Left lung (tissue), 10 donors: ENCODE results near the gene ABLIM3. TPM values are rescaled to one million over a fixed set of nuclear protein-coding genes. Genes with fewer than 3 reads are reported as not detected.
A peak's percentile ranks its signal among the peaks of the same experiment; 100 is the strongest.

Experiments used
- ATAC-seq: fragments of 200-7000 bp; cut with Tn5 transposase; one replicate; pipeline ENCODE4 v1.9.1; 2020; ENCODE audit warnings: moderate library complexity
- DNase-seq, 4 donors: peaks; one replicate each; pipeline ENCODE4 v3.0.0-alpha.2; 2013 to 2020
- H3K27ac ChIP-seq, 2 donors: fragments of 200-600 bp; sonication (generic) in 1 of 2; one replicate each; pipeline versions ENCODE4 v1.5.0 to v1.8.0; 2020 to 2021
- H3K27me3 ChIP-seq, 2 donors: fragments of 200-600 bp; sonication (generic) in 1 of 2; one replicate each; pipeline versions ENCODE4 v1.5.0 to v1.8.0; 2020 to 2021
- H3K36me3 ChIP-seq, 2 donors: fragments of 200-600 bp; sonication (generic) in 1 of 2; one replicate each; pipeline versions ENCODE4 v1.5.0 to v1.8.0; 2020 to 2021
- H3K4me1 ChIP-seq, 2 donors: fragments of 200-600 bp; one replicate each; pipeline ENCODE4 v1.8.0; 2021
- H3K4me3 ChIP-seq, 2 donors: fragments of 200-600 bp; sonication (generic) in 1 of 2; one replicate each; pipeline versions ENCODE4 v1.5.0 to v1.8.0; 2020 to 2021; ENCODE audit warnings: mild to moderate bottlenecking in 1 of 2
- H3K9me3 ChIP-seq, 2 donors: fragments of 200-600 bp; sonication (generic) in 1 of 2; one replicate each; pipeline versions ENCODE4 v1.5.0 to v1.8.0; 2020 to 2021
- CTCF ChIP-seq, 2 donors: fragments of 200-600 bp; sonication (generic) in 1 of 2; IDR thresholded peaks; one replicate each; pipeline versions ENCODE4 v1.5.0 to v1.8.0; 2021; ENCODE audit warnings: antibody characterized with exemption in 2 of 2
- intact Hi-C, 2 donors: fragments of 100-400 bp; cut with DNase I; formaldehyde crosslinking; loops; one replicate each; pipeline versions ENCODE4 v1.11.2 to v1.14.2; 2022
- polyA plus RNA-seq, 6 donors: library from polyadenylated mRNA; unstranded; fragments of 120-200 nt; gene quantifications; one replicate each; pipeline ENCODE4 v1.2.1, GENCODE V29; 2013; ENCODE audit not compliant: insufficient read length in 6 of 6
- total RNA-seq, 2 donors: library from RNA; stranded (reverse); fragmentation: NEBNext Ultra II Directional; extraction: Animal tissue kit (Norgen Biotek cat#: 25700); gene quantifications; one replicate each; pipeline ENCODE4 v1.2.1, GENCODE V29; 2021
- donor health status: DM: no; HTN: yes; CAD: no.
- donor health status: DM: no; HTN: no; CAD: no.

ABLIM3 gene
- total and polyA plus RNA-seq, 8 donors: 33.2 to 145 (median 108) TPM

- DNase-seq (peak in 2 of 4 donors; percentile 65 to 88), ATAC-seq (peak; percentile 99)
- peak; percentile 68 to 74 for TF ChIP-seq CTCF (IDR thresholded peaks at IDR 0.05)
- Histone ChIP-seq H3K27ac (peak overlapping the region in 1 of 2 donors; percentile 18), H3K4me3 (no peak overlapping the region), H3K27me3 (no peaks in the 10 kb centered on the region), H3K4me1 (peaks cover 6 to 27% of the 10 kb centered on the region in 2 donors), H3K36me3 (peaks cover 0 to 6% of the 10 kb centered on the region in 2 donors), H3K9me3 (no peaks in the 10 kb centered on the region)
- intact Hi-C loops: loop anchor here in 1 of 2 donors (5.0 kb wide), 1 partner anchor 86 kb away; the partner anchor contains the start of gene ABLIM3
Measured at GRCh38 chr5:149228618-149229297, 87.5 kb downstream of the ABLIM3 start.

- intact Hi-C loops: loop anchor here in 1 of 2 donors (5.0 kb wide), 1 partner anchor 87 kb away; the partner anchor contains the start of gene ABLIM3
- TF ChIP-seq CTCF (IDR thresholded peaks at IDR 0.05): no peak
- H3K27me3 ChIP-seq: no peaks in the 10 kb centered on the region
- H3K4me3 ChIP-seq: no peak overlapping the region
- no peak for DNase-seq
- peaks cover 6 to 27% of the 10 kb centered on the region in 2 donors for H3K4me1 ChIP-seq
- ATAC-seq: no peak
- peak overlapping the region in 1 of 2 donors; percentile 55 for H3K27ac ChIP-seq
- H3K9me3 ChIP-seq: no peaks in the 10 kb centered on the region
- H3K36me3 ChIP-seq: peaks cover 0 to 13% of the 10 kb centered on the region in 2 donors
Measured at GRCh38 chr5:149229298-149229937, 88.1 kb downstream of the ABLIM3 start.

- Histone ChIP-seq H3K27me3 (no peaks in the 10 kb centered on the region), H3K4me1 (peaks cover 0 to 4% of the 10 kb centered on the region in 2 donors), H3K36me3 (peaks cover 0 to 16% of the 10 kb centered on the region in 2 donors), H3K27ac (no peak overlapping the region), H3K9me3 (no peaks in the 10 kb centered on the region), H3K4me3 (no peak overlapping the region)
- DNase-seq (no peak), ATAC-seq (no peak)
- intact Hi-C loops: no loop called here
- TF ChIP-seq CTCF (IDR thresholded peaks at IDR 0.05): no peak
Measured at GRCh38 chr5:149235841-149236240, 94.5 kb downstream of the ABLIM3 start.

- H3K9me3 ChIP-seq: no peaks in the 10 kb centered on the region
- no peak overlapping the region for H3K27ac ChIP-seq
- no peak for DNase-seq
- peaks cover 0 to 16% of the 10 kb centered on the region in 2 donors for H3K36me3 ChIP-seq
- no peaks in the 10 kb centered on the region for H3K27me3 ChIP-seq
- no peak overlapping the region for H3K4me3 ChIP-seq
- intact Hi-C loops: no loop called here
- ATAC-seq: no peak
- H3K4me1 ChIP-seq: peaks cover 0 to 4% of the 10 kb centered on the region in 2 donors
- no peak for TF ChIP-seq CTCF (IDR thresholded peaks at IDR 0.05)
Measured at GRCh38 chr5:149237662-149238061, 96.4 kb downstream of the ABLIM3 start.

GRCh38 chr5:149238540-149238939 lies 97.2 kb downstream of the ABLIM3 start:
- no peak for DNase-seq
- Histone ChIP-seq H3K4me1 (peaks cover 0 to 4% of the 10 kb centered on the region in 2 donors), H3K27ac (no peak overlapping the region), H3K9me3 (no peaks in the 10 kb centered on the region), H3K36me3 (peaks cover 0 to 12% of the 10 kb centered on the region in 2 donors), H3K27me3 (no peaks in the 10 kb centered on the region), H3K4me3 (no peak overlapping the region)
- intact Hi-C loops: no loop called here
- no peak for ATAC-seq
- TF ChIP-seq CTCF (IDR thresholded peaks at IDR 0.05): no peak
